HEK293 (cell line): ENCODE results near the gene OR52I2.

Source experiments
- CTCF ChIA-PET: fragments of 350-600 bp; formaldehyde crosslinking; extraction: SDS; loops from one replicate; lab custom pipeline; 2021; ENCODE audit warnings: antibody characterized with exemption; lab: Yijun Ruan, JAX
- POLR2A ChIA-PET: fragments of 300-600 bp; formaldehyde crosslinking; extraction: SDS; loops from one replicate; lab custom pipeline; 2020; ENCODE audit warnings: antibody characterized with exemption, inconsistent platforms; lab: Yijun Ruan, JAX
- H3K27ac ChIP-seq: fragments of 200-500 bp; sonication (Bioruptor generic); 2 replicates; pipeline ENCODE4 v1.5.1; 2014; ENCODE audit warnings: low read depth, low read length, control low read depth, inconsistent platforms; ENCODE audit errors: extremely low read depth
- H3K36me3 ChIP-seq, 2 experiments: fragments of 200-500 bp in 1 of 2; sonication (Bioruptor generic) in 1 of 2; 1 replicate in 1 of 2; 2 replicates in 1 of 2; pipeline ENCODE4 v1.5.1; 2014 to 2017; ENCODE audit warnings: inconsistent platforms in 2 of 2, low read length in 2 of 2; ENCODE audit not compliant: control insufficient read depth in 2 of 2, insufficient read depth in 1 of 2
- H3K4me1 ChIP-seq: fragments of 200-500 bp; sonication (Bioruptor generic); 2 replicates; pipeline ENCODE4 v1.5.1; 2014; ENCODE audit warnings: mild to moderate bottlenecking, low read length, inconsistent platforms; ENCODE audit not compliant: control insufficient read depth, insufficient read depth
- H3K4me3 ChIP-seq: 2 replicates; pipeline ENCODE4 v1.5.1; 2011; ENCODE audit warnings: low read depth, mild to moderate bottlenecking, control low read depth, low read length, moderate library complexity
- H3K9me3 ChIP-seq: fragments of 200-500 bp; sonication (Bioruptor generic); 2 replicates; pipeline ENCODE4 v1.5.1; 2014; ENCODE audit warnings: low read depth, low read length, inconsistent platforms; ENCODE audit not compliant: control insufficient read depth, insufficient read depth
- ELK4 ChIP-seq: IDR thresholded peaks from 2 replicates; pipeline ENCODE4 v1.6.1; 2011; ENCODE audit warnings: mild to moderate bottlenecking, low read depth, low read length, borderline replicate concordance
- FEZF1 ChIP-seq: fragments of 450-650 bp; formaldehyde crosslinking; IDR thresholded peaks from 2 replicates; pipeline ENCODE4 v1.5.1; 2016; ENCODE audit warnings: missing biosample characterization, missing genetic modification characterization
- MYNN ChIP-seq: fragments of 450-650 bp; formaldehyde crosslinking; IDR thresholded peaks from 2 replicates; pipeline ENCODE4 v1.5.1; 2016; ENCODE audit warnings: missing biosample characterization, missing genetic modification characterization, borderline replicate concordance
- PRDM6 ChIP-seq: fragments of 450-650 bp; formaldehyde crosslinking; IDR thresholded peaks from 2 replicates; pipeline ENCODE4 v1.5.1; 2017; ENCODE audit warnings: missing biosample characterization, missing genetic modification characterization
- SP2 ChIP-seq: fragments of 450-650 bp; formaldehyde crosslinking; IDR thresholded peaks from 2 replicates; pipeline ENCODE4 v1.5.1; 2016; ENCODE audit warnings: missing biosample characterization, missing genetic modification characterization
- ZBTB26 ChIP-seq: fragments of 450-650 bp; formaldehyde crosslinking; optimal IDR thresholded peaks from 2 replicates; pipeline ENCODE3; 2016; ENCODE audit warnings: missing biosample characterization, mild to moderate bottlenecking, missing genetic modification characterization
- ZBTB7A ChIP-seq: fragments of 450-650 bp; formaldehyde crosslinking; IDR thresholded peaks from 2 replicates; pipeline ENCODE4 v1.5.1; 2016; ENCODE audit warnings: low read depth, missing biosample characterization, missing genetic modification characterization
- ZBTB8A ChIP-seq: fragments of 450-650 bp; formaldehyde crosslinking; IDR thresholded peaks from 2 replicates; pipeline ENCODE4 v1.5.1; 2016; ENCODE audit warnings: missing biosample characterization, missing genetic modification characterization
- ZFP37 ChIP-seq: fragments of 450-650 bp; formaldehyde crosslinking; IDR thresholded peaks from 2 replicates; pipeline ENCODE4 v1.5.1; 2016; ENCODE audit warnings: missing biosample characterization, missing genetic modification characterization
- ZNF112 ChIP-seq: fragments of 450-650 bp; formaldehyde crosslinking; IDR thresholded peaks from 2 replicates; pipeline ENCODE4 v1.5.0; 2017; ENCODE audit warnings: missing biosample characterization, missing genetic modification characterization
- ZNF132 ChIP-seq: fragments of 450-650 bp; formaldehyde crosslinking; IDR thresholded peaks from 2 replicates; pipeline ENCODE4 v1.5.1; 2017; ENCODE audit warnings: missing biosample characterization, missing genetic modification characterization, borderline replicate concordance
- ZNF146 ChIP-seq: fragments of 450-650 bp; formaldehyde crosslinking; IDR thresholded peaks from 2 replicates; pipeline ENCODE4 v1.5.1; 2016; ENCODE audit warnings: missing biosample characterization, missing genetic modification characterization
- ZNF155 ChIP-seq: fragments of 450-650 bp; formaldehyde crosslinking; IDR thresholded peaks from 2 replicates; pipeline ENCODE4 v1.5.1; 2016; ENCODE audit warnings: missing biosample characterization, missing genetic modification characterization
- ZNF175 ChIP-seq: fragments of 450-650 bp; formaldehyde crosslinking; IDR thresholded peaks from 2 replicates; pipeline ENCODE4 v1.5.1; 2016; ENCODE audit warnings: missing biosample characterization, missing genetic modification characterization
- ZNF184 ChIP-seq: fragments of 450-650 bp; IDR thresholded peaks from 2 replicates; pipeline ENCODE4 v1.5.1; 2018; ENCODE audit warnings: missing biosample characterization, mild to moderate bottlenecking, missing genetic modification characterization
- ZNF398 ChIP-seq: fragments of 450-650 bp; formaldehyde crosslinking; IDR thresholded peaks from 2 replicates; pipeline ENCODE4 v1.5.1; 2017; ENCODE audit warnings: missing biosample characterization, missing genetic modification characterization
- ZNF416 ChIP-seq: fragments of 450-650 bp; formaldehyde crosslinking; IDR thresholded peaks from 2 replicates; pipeline ENCODE4 v1.5.1; 2016; ENCODE audit warnings: missing biosample characterization, missing genetic modification characterization
- ZNF426 ChIP-seq: fragments of 450-650 bp; formaldehyde crosslinking; IDR thresholded peaks from 2 replicates; pipeline ENCODE4 v1.5.1; 2017; ENCODE audit warnings: missing biosample characterization, missing genetic modification characterization, mild to moderate bottlenecking, inconsistent platforms, moderate library complexity
- ZNF529 ChIP-seq: fragments of 450-650 bp; formaldehyde crosslinking; IDR thresholded peaks from 2 replicates; pipeline ENCODE4 v1.5.1; 2017; ENCODE audit warnings: missing genetic modification characterization, missing biosample characterization; ENCODE audit not compliant: insufficient replicate concordance
- ZNF610 ChIP-seq: fragments of 450-650 bp; formaldehyde crosslinking; IDR thresholded peaks from 2 replicates; pipeline ENCODE4 v1.5.1; 2016; ENCODE audit warnings: missing biosample characterization, missing genetic modification characterization, borderline replicate concordance
- ZNF664 ChIP-seq: fragments of 450-650 bp; formaldehyde crosslinking; IDR thresholded peaks from 2 replicates; pipeline ENCODE4 v1.5.1; 2016; ENCODE audit warnings: missing biosample characterization, missing genetic modification characterization
- ZNF704 ChIP-seq: fragments of 450-650 bp; formaldehyde crosslinking; IDR thresholded peaks from 2 replicates; pipeline ENCODE4 v1.5.1; 2016; ENCODE audit warnings: missing biosample characterization, missing genetic modification characterization
- ZNF768 ChIP-seq: fragments of 450-650 bp; formaldehyde crosslinking; IDR thresholded peaks from 2 replicates; pipeline ENCODE4 v1.5.1; 2018; ENCODE audit warnings: missing biosample characterization, mild to moderate bottlenecking, missing genetic modification characterization
- ZSCAN5A ChIP-seq: fragments of 450-650 bp; formaldehyde crosslinking; IDR thresholded peaks from 2 replicates; pipeline ENCODE4 v1.5.1; 2016; ENCODE audit warnings: missing biosample characterization, missing genetic modification characterization

OR52I2 gene

GRCh38 chr11:4541071-4541470 lies 40.5 kb upstream of the OR52I2 start:
- Histone ChIP-seq H3K4me3 (no peak overlapping the region), H3K27ac (no peak overlapping the region), H3K36me3 (no peaks in the 10 kb centered on the region), H3K9me3 (no peaks in the 10 kb centered on the region), H3K4me1 (no peaks in the 10 kb centered on the region)
- ChIA-PET POLR2A (interaction anchor here (1.0 kb wide), 1 partner anchor 354 kb away, joined by 3 read pairs; no protein-coding TSS in a partner anchor), CTCF (interaction anchor here (0.8 to 8.2 kb wide), 8 partner anchors 9 to 379 kb away, joined by 3 to 111 read pairs (median 3); no protein-coding TSS in a partner anchor)
- TF ChIP-seq ZBTB8A (tag by site-specific recombination) = no peak
- no peak for TF ChIP-seq ZNF398

- Histone ChIP-seq H3K4me1 (no peaks in the 10 kb centered on the region), H3K4me3 (no peak overlapping the region)
- POLR2A ChIA-PET = no interaction called here
- TF ChIP-seq MYNN (tag by site-specific recombination) = no peak
- no peak for TF ChIP-seq ZNF529
- no peak for TF ChIP-seq ZNF175 (tag by site-specific recombination)
- TF ChIP-seq ELK4 = no peak
- TF ChIP-seq SP2 = no peak
- no peak for TF ChIP-seq ZNF426 (tag by site-specific recombination)
- TF ChIP-seq ZNF610 = no peak
- TF ChIP-seq ZNF704 = no peak
- TF ChIP-seq ZNF664 (tag by site-specific recombination) = no peak
- no peak for TF ChIP-seq PRDM6
- no peak for TF ChIP-seq ZNF416 (tag by site-specific recombination)
- TF ChIP-seq ZNF112 = no peak
- TF ChIP-seq ZNF155 (tag by site-specific recombination) = no peak
- TF ChIP-seq, all 188 proteins: peak for 0
- Histone ChIP-seq H3K27ac (no peak overlapping the region), H3K9me3 (no peaks in the 10 kb centered on the region), H3K36me3 (no peaks in the 10 kb centered on the region)
- CTCF ChIA-PET = interaction anchor here (0.6 to 8.2 kb wide), 2 partner anchors 10 to 357 kb away, joined by 3 to 111 read pairs; no protein-coding TSS in a partner anchor
Measured at GRCh38 chr11:4543561-4543960, 38.0 kb upstream of the OR52I2 start.

- no peaks in the 10 kb centered on the region for H3K4me1 ChIP-seq
- no peaks in the 10 kb centered on the region for H3K9me3 ChIP-seq
- ChIA-PET POLR2A (no interaction called here), CTCF (interaction anchor here (8.2 kb wide), 1 partner anchor 358 kb away, joined by 111 read pairs; no protein-coding TSS in a partner anchor)
- no peak within 1 kb of the TSS for H3K4me3 ChIP-seq
- no peak within 1 kb of the TSS for H3K27ac ChIP-seq
- H3K36me3 ChIP-seq = no peaks in the 10 kb centered on the region
- TF ChIP-seq ZNF132 (tag by site-specific recombination) (no peak), ZBTB8A (tag by site-specific recombination) (no peak), ZNF768 (tag by site-specific recombination) (no peak), ZNF529 (no peak), ZSCAN5A (tag by site-specific recombination) (no peak), ZFP37 (no peak), ZBTB26 (no peak), FEZF1 (tag by site-specific recombination) (no peak), ZNF146 (tag by site-specific recombination) (no peak), ZBTB7A (tag by site-specific recombination) (no peak), ZNF184 (tag by site-specific recombination) (no peak)
Measured at GRCh38 chr11:4544891-4545290, 36.7 kb upstream of the OR52I2 start, which contains the start of gene OR52M1. TSS of gene OR52M1 (plus strand) at chr11:4545191. CDS start at chr11:4545191, 0 bp downstream.
